ENCODE measurements around the gene FBXO9. TPM values are rescaled to one million over a fixed set of nuclear protein-coding genes. Genes with fewer than 3 reads are reported as not detected.

The FBXO9 gene
- total RNA-seq, 1 donor from 2014 or later, result 72.5 TPM

DNA sequence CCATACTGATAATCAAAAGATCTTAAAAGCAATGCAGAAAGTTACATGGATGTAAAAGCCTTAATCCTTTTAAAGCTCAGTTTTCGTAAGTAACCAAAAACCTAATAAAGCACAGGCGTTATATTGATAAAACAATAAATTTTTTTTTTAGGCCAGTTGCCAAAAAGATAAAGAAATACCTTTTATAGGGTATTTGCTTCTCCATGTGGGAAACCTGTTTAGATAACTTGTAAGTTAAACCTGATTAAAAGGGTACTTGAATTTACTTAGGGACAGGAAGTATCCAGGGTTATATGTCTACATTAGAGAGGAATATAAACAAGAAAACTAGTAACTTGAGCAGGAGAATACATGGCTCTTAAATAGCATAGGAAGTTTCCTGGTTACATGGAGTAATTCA is 21.1 kb downstream of the FBXO9 start:
- Mint-ChIP-seq H3K4me3 (ENCODE audit: unreplicated experiment) (no peak overlapping the region), H3K4me1 (ENCODE audit: low read depth) (no peaks in the 10 kb centered on the region), H3K9me3 (ENCODE audit: low read depth) (no peaks in the 10 kb centered on the region), H3K27ac (ENCODE audit: unreplicated experiment) (no peak overlapping the region), H3K36me3 (ENCODE audit: low read depth) (peaks cover 33% of the 10 kb centered on the region), H3K27me3 (ENCODE audit: low read depth) (no peaks in the 10 kb centered on the region)
- DNase-seq (ENCODE audit: low spot score), result no peak
- no peak for TF ChIP-seq CTCF (IDR thresholded peaks at IDR 0.05)

DNA sequence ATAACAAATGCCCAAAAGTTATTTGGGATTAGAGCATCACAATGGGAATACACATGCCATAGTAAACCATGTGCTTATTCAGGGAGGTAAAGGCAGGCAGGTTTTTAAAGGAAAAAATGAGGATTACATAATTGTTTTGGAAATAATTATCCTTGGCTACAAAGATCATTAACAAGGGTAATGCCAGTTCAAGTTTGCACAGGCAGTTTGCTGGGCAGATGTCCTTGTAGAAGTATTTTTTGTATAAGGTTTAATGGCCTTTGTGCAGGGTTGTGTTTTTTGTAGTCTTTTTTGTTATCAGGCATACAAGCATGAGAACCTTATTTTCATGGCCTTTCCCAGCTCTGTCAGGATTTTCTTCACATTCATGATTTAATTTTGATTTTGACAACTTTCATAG is 24.7 kb downstream of the FBXO9 start:
- Mint-ChIP-seq H3K36me3 (ENCODE audit: low read depth) (peaks cover 29% of the 10 kb centered on the region), H3K4me1 (ENCODE audit: low read depth) (no peaks in the 10 kb centered on the region), H3K27ac (ENCODE audit: unreplicated experiment) (no peak overlapping the region), H3K9me3 (ENCODE audit: low read depth) (no peaks in the 10 kb centered on the region), H3K4me3 (ENCODE audit: unreplicated experiment) (no peak overlapping the region), H3K27me3 (ENCODE audit: low read depth) (no peaks in the 10 kb centered on the region)
- no peak for TF ChIP-seq CTCF (IDR thresholded peaks at IDR 0.05)
- no peak for DNase-seq (ENCODE audit: low spot score)

DNA sequence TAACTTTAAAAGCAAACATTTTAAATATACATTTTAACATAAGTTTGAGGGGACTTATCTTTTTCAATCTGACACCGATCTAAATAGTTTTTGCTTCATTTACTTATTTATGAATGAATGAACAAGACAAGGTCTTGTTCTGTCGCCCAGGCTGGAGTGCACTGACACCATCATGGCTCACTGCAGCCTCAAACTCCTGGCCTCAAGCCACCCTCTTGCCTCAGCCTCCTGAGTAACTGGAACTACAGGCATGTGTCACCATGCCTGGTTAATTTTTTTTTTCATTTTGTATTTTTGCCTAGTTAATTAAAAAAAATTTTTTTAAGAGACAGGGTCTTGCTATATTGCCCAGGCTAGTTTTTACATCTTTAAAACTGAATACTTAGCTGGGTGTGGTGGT is 25.4 kb downstream of the FBXO9 start:
- peaks cover 33% of the 10 kb centered on the region for H3K36me3 Mint-ChIP-seq (ENCODE audit: low read depth)
- H3K9me3 Mint-ChIP-seq (ENCODE audit: low read depth), result no peaks in the 10 kb centered on the region
- TF ChIP-seq CTCF (IDR thresholded peaks at IDR 0.05), result no peak
- no peaks in the 10 kb centered on the region for H3K4me1 Mint-ChIP-seq (ENCODE audit: low read depth)
- DNase-seq (ENCODE audit: low spot score), result no peak
- no peaks in the 10 kb centered on the region for H3K27me3 Mint-ChIP-seq (ENCODE audit: low read depth)
- no peak overlapping the region for H3K4me3 Mint-ChIP-seq (ENCODE audit: unreplicated experiment)
- no peak overlapping the region for H3K27ac Mint-ChIP-seq (ENCODE audit: unreplicated experiment)

DNA sequence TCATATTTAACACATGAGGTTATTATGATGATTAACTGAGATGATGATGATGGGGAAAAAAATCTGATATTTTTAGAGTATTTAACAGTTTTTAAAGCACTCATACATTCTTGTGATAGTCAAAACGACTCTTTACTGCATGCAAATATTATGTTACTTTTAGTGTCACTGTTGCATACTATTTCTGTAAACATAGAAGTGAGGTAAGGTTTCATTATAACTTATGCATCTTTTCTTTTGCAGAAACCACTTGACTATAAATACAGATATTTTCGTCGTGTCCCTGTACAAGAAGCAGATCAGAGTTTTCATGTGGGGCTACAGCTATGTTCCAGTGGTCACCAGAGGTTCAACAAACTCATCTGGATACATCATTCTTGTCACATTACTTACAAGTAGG is 30.1 kb downstream of the FBXO9 start:
- H3K36me3 Mint-ChIP-seq (ENCODE audit: low read depth), result peaks cover 40% of the 10 kb centered on the region
- no peak overlapping the region for H3K27ac Mint-ChIP-seq (ENCODE audit: unreplicated experiment)
- no peaks in the 10 kb centered on the region for H3K27me3 Mint-ChIP-seq (ENCODE audit: low read depth)
- H3K4me3 Mint-ChIP-seq (ENCODE audit: unreplicated experiment), result no peak overlapping the region
- no peaks in the 10 kb centered on the region for H3K4me1 Mint-ChIP-seq (ENCODE audit: low read depth)
- TF ChIP-seq CTCF (IDR thresholded peaks at IDR 0.05), result no peak
- H3K9me3 Mint-ChIP-seq (ENCODE audit: low read depth), result no peaks in the 10 kb centered on the region
- no peak for DNase-seq (ENCODE audit: low spot score)

DNA sequence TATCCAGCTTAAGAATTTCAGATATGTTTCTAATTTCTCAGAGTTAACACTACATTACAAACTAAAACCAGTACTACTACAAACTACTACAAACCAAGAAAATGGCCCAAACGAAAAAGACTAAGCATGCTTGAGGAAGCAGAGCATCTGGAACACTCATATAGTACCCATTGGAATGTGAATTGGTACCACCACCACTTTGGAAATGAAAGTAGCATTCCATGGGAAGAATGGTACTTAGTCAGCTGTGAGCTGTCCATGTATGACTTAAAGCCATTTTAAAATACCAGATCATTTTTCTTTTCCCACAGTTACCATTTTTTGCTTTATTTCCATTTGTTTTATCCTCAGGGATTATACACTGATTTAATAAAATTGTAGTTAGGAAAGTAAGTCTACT is 30.5 kb downstream of the FBXO9 start:
- no peaks in the 10 kb centered on the region for H3K9me3 Mint-ChIP-seq (ENCODE audit: low read depth)
- H3K27me3 Mint-ChIP-seq (ENCODE audit: low read depth), result no peaks in the 10 kb centered on the region
- no peak for DNase-seq (ENCODE audit: low spot score)
- H3K36me3 Mint-ChIP-seq (ENCODE audit: low read depth), result peaks cover 37% of the 10 kb centered on the region
- no peak for TF ChIP-seq CTCF (IDR thresholded peaks at IDR 0.05)
- no peak overlapping the region for H3K27ac Mint-ChIP-seq (ENCODE audit: unreplicated experiment)
- H3K4me3 Mint-ChIP-seq (ENCODE audit: unreplicated experiment), result no peak overlapping the region
- no peaks in the 10 kb centered on the region for H3K4me1 Mint-ChIP-seq (ENCODE audit: low read depth)

Measured in chondrocyte (in vitro differentiated cells).